H9 (cell line): ENCODE data around the gene NOLC1. TPM values are rescaled to one million over a fixed set of nuclear protein-coding genes. Genes with fewer than 3 reads are reported as not detected.
"Not testable (repeated sequence)": the region's sequence is repeated elsewhere in the genome, so short reads cannot be mapped to it uniquely, and the experiment has no call there.

ENCODE experiments used
- DNase-seq: peaks from one replicate; pipeline ENCODE4 v3.0.0-alpha.2; 2017
- H2AFZ ChIP-seq: one replicate; pipeline ENCODE4 v1.6.1; 2013; ENCODE audit warnings: mild to moderate bottlenecking, low read length, control low read depth, moderate library complexity
- H2AK5ac ChIP-seq: 2 replicates; pipeline ENCODE4 v1.6.1; 2013; ENCODE audit warnings: low read length, control low read depth, mixed read lengths; ENCODE audit not compliant: insufficient read length
- H2BK120ac ChIP-seq: one replicate; pipeline ENCODE4 v1.6.1; 2013; ENCODE audit warnings: low read depth, mild to moderate bottlenecking, low read length, control low read depth, inconsistent platforms; ENCODE audit not compliant: poor library complexity, severe bottlenecking
- H2BK12ac ChIP-seq: 2 replicates; pipeline ENCODE4 v1.6.1; 2013; ENCODE audit warnings: low read length, control low read depth, mixed read lengths, low read depth; ENCODE audit not compliant: insufficient read length
- H2BK15ac ChIP-seq: 2 replicates; pipeline ENCODE4 v1.6.1; 2013; ENCODE audit warnings: low read depth, low read length, control low read depth
- H2BK20ac ChIP-seq: one replicate; pipeline ENCODE4 v1.6.1; 2013; ENCODE audit warnings: low read depth, mild to moderate bottlenecking, low read length, control low read depth, inconsistent platforms; ENCODE audit not compliant: poor library complexity, severe bottlenecking
- H2BK5ac ChIP-seq: 2 replicates; pipeline ENCODE4 v1.6.1; 2013; ENCODE audit warnings: low read length, control low read depth, mixed read lengths; ENCODE audit not compliant: insufficient read length
- H3K14ac ChIP-seq: 2 replicates; pipeline ENCODE4 v1.6.1; 2013; ENCODE audit warnings: low read length, control low read depth; ENCODE audit not compliant: insufficient read depth
- H3K18ac ChIP-seq: 2 replicates; pipeline ENCODE4 v1.6.1; 2013; ENCODE audit warnings: low read depth, mild to moderate bottlenecking, mixed read lengths, low read length, control low read depth; ENCODE audit not compliant: insufficient read length
- H3K23ac ChIP-seq: 2 replicates; pipeline ENCODE4 v1.6.1; 2013; ENCODE audit warnings: low read length, control low read depth, mixed read lengths, low read depth; ENCODE audit not compliant: insufficient read length
- H3K23me2 ChIP-seq: 2 replicates; pipeline ENCODE4 v1.6.1; 2013; ENCODE audit warnings: low read depth, mild to moderate bottlenecking, mixed read lengths, low read length, control low read depth; ENCODE audit not compliant: insufficient read length, poor library complexity, severe bottlenecking
- H3K27ac ChIP-seq: 2 replicates; pipeline ENCODE4 v1.5.1; 2013; ENCODE audit warnings: low read length, control low read depth, mixed read lengths, low read depth; ENCODE audit not compliant: insufficient read length
- H3K27me3 ChIP-seq: 2 replicates; pipeline ENCODE4 v1.6.1; 2013; ENCODE audit warnings: low read length, control low read depth, inconsistent platforms; ENCODE audit not compliant: insufficient read depth
- H3K4ac ChIP-seq: 2 replicates; pipeline ENCODE4 v1.6.1; 2013; ENCODE audit warnings: low read depth, mild to moderate bottlenecking, control low read depth, inconsistent platforms, low read length, moderate library complexity
- H3K4me1 ChIP-seq: 2 replicates; pipeline ENCODE4 v1.6.1; 2013; ENCODE audit warnings: low read length, control low read depth, inconsistent platforms; ENCODE audit not compliant: insufficient read depth
- H3K4me2 ChIP-seq: 2 replicates; pipeline ENCODE4 v1.6.1; 2013; ENCODE audit warnings: low read length, control low read depth, mixed read lengths; ENCODE audit not compliant: insufficient read length, insufficient read depth
- H3K56ac ChIP-seq: 2 replicates; pipeline ENCODE4 v1.6.1; 2013; ENCODE audit warnings: low read depth, mild to moderate bottlenecking, mixed read lengths, low read length, control low read depth; ENCODE audit not compliant: insufficient read length
- H3K79me1 ChIP-seq: 2 replicates; pipeline ENCODE4 v1.6.1; 2013; ENCODE audit warnings: low read depth, mild to moderate bottlenecking, moderate library complexity, low read length, control low read depth, inconsistent platforms; ENCODE audit not compliant: insufficient read depth, poor library complexity, severe bottlenecking
- H3K79me2 ChIP-seq: 2 replicates; pipeline ENCODE4 v1.6.1; 2013; ENCODE audit warnings: low read length, control low read depth, inconsistent platforms; ENCODE audit not compliant: insufficient read depth
- H3K9ac ChIP-seq: 2 replicates; pipeline ENCODE4 v1.6.1; 2013; ENCODE audit warnings: low read length, control low read depth, mixed read lengths; ENCODE audit not compliant: insufficient read length; ENCODE audit errors: extremely low read depth
- H3K9me3 ChIP-seq: one replicate; pipeline ENCODE4 v1.6.1; 2013; ENCODE audit warnings: low read depth, low read length, inconsistent platforms; ENCODE audit not compliant: control insufficient read depth
- H3T11ph ChIP-seq: one replicate; pipeline ENCODE4 v1.6.1; 2013; ENCODE audit warnings: mild to moderate bottlenecking, low read length, control low read depth, inconsistent platforms
- H4K20me1 ChIP-seq: one replicate; pipeline ENCODE4 v1.6.1; 2013; ENCODE audit not compliant: control insufficient read depth, insufficient read length, insufficient read depth
- H4K5ac ChIP-seq: 2 replicates; pipeline ENCODE4 v1.6.1; 2013; ENCODE audit warnings: low read depth, mild to moderate bottlenecking, mixed read lengths, low read length, control low read depth; ENCODE audit not compliant: insufficient read length
- H4K8ac ChIP-seq: replicated peaks from 2 replicates; pipeline ENCODE4 v1.6.1; 2013; ENCODE audit warnings: low read length, control low read depth, mixed read lengths, low read depth; ENCODE audit not compliant: insufficient read length
- H4K91ac ChIP-seq: 2 replicates; pipeline ENCODE4 v1.6.1; 2013; ENCODE audit warnings: low read depth, mild to moderate bottlenecking, moderate library complexity, mixed read lengths, low read length, control low read depth; ENCODE audit not compliant: insufficient read length
- H3K27ac Mint-ChIP-seq, 3 experiments: 2 replicates in 2 of 3; 3 replicates in 1 of 3; pipeline ENCODE4 v1.8.0; 2020 to 2021; ENCODE audit warnings: mixed read lengths in 3 of 3, mild to moderate bottlenecking in 1 of 3, moderate library complexity in 1 of 3
- H3K27me3 Mint-ChIP-seq: 2 replicates; pipeline ENCODE4 v1.8.0; 2021; ENCODE audit warnings: low read depth, mild to moderate bottlenecking, moderate library complexity, mixed read lengths
- H3K36me3 Mint-ChIP-seq, 3 experiments: 2 replicates in 2 of 3; 3 replicates in 1 of 3; pipeline ENCODE4 v1.8.0; 2020 to 2021; ENCODE audit warnings: low read depth in 3 of 3, mixed read lengths in 3 of 3; ENCODE audit not compliant: insufficient read depth in 1 of 3
- H3K4me1 Mint-ChIP-seq, 2 experiments: 2 replicates each; pipeline ENCODE4 v1.8.0; 2020; ENCODE audit warnings: mixed read lengths in 2 of 2
- H3K4me3 Mint-ChIP-seq, 2 experiments: 2 replicates in 1 of 2; 3 replicates in 1 of 2; pipeline ENCODE4 v1.8.0; 2020 to 2021; ENCODE audit warnings: mild to moderate bottlenecking in 2 of 2, mixed read lengths in 2 of 2, moderate library complexity in 1 of 2
- H3K9me3 Mint-ChIP-seq, 2 experiments: 2 replicates in 1 of 2; 3 replicates in 1 of 2; pipeline ENCODE4 v1.8.0; 2020; ENCODE audit warnings: mild to moderate bottlenecking in 2 of 2, mixed read lengths in 2 of 2, moderate library complexity in 1 of 2
- WGBS: extraction: QIAGEN DNeasy Blood & Tissue Kit; methylation state at CpG from one replicate; pipeline ENCODE4 v1.1.7; 2013; ENCODE audit warnings: missing lambda C conversion rate, low lambda C conversion rate, mixed read lengths; ENCODE audit not compliant: insufficient read length; ENCODE audit errors: extremely low coverage; 5-methylcytosine and 5-hydroxymethylcytosine counted together
- total RNA-seq: library from RNA; stranded (reverse); gene quantifications from 2 replicates; pipeline ENCODE4 v1.2.1, GENCODE V29; 2021
- TF ChIP-seq, protein P1 (sequence below): fragments of 200-600 bp; sonication (generic); conservative IDR thresholded peaks from 3 replicates; pipeline ENCODE4 v1.8.0; 2021; ENCODE audit warnings: antibody characterized with exemption, mild to moderate bottlenecking

The NOLC1 gene
- total RNA-seq, 1 experiment from 2014 or later = 171 TPM

- no peak overlapping the region for H2AK5ac ChIP-seq
- H2BK15ac ChIP-seq = no peak overlapping the region
- H3K4me1 ChIP-seq = no peaks in the 10 kb centered on the region
- H3K23me2 ChIP-seq = no peaks in the 10 kb centered on the region
- H3K27me3 Mint-ChIP-seq = peaks cover 40% of the 10 kb centered on the region
- H3K14ac ChIP-seq = no peak overlapping the region; the same call in 1 of the 2 replicates
- no peak overlapping the region for H4K8ac ChIP-seq
- no peak overlapping the region for H2BK12ac ChIP-seq
- H3K4me2 ChIP-seq = no peak overlapping the region
- H3K4me1 Mint-ChIP-seq = no peaks in the 10 kb centered on the region
- no peak overlapping the region for H2BK120ac ChIP-seq
- H3K23ac ChIP-seq = no peak overlapping the region
- H3K27ac ChIP-seq = no peak overlapping the region
- peaks cover 0 to 20% (median 6%) of the 10 kb centered on the region in 3 experiments; a peak in 4 of 7 replicates for H3K36me3 Mint-ChIP-seq
- DNase-seq = no peak
- no peak overlapping the region for H3T11ph ChIP-seq
- H3K79me2 ChIP-seq = no peaks in the 10 kb centered on the region
- no peak overlapping the region for H3K4me3 Mint-ChIP-seq
- H3K27ac Mint-ChIP-seq = no peak overlapping the region; a peak in 1 of 7 replicates
- no peak overlapping the region for H4K5ac ChIP-seq
- no peak overlapping the region for H2BK20ac ChIP-seq
- H3K27me3 ChIP-seq = no peaks in the 10 kb centered on the region
- H3K9me3 Mint-ChIP-seq = peaks cover 57 to 78% of the 10 kb centered on the region in 2 experiments
- TF ChIP-seq, protein P1, sequence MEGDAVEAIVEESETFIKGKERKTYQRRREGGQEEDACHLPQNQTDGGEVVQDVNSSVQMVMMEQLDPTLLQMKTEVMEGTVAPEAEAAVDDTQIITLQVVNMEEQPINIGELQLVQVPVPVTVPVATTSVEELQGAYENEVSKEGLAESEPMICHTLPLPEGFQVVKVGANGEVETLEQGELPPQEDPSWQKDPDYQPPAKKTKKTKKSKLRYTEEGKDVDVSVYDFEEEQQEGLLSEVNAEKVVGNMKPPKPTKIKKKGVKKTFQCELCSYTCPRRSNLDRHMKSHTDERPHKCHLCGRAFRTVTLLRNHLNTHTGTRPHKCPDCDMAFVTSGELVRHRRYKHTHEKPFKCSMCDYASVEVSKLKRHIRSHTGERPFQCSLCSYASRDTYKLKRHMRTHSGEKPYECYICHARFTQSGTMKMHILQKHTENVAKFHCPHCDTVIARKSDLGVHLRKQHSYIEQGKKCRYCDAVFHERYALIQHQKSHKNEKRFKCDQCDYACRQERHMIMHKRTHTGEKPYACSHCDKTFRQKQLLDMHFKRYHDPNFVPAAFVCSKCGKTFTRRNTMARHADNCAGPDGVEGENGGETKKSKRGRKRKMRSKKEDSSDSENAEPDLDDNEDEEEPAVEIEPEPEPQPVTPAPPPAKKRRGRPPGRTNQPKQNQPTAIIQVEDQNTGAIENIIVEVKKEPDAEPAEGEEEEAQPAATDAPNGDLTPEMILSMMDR = no peak
- H2AFZ ChIP-seq = no peak overlapping the region
- no peak overlapping the region for H3K56ac ChIP-seq
- H4K20me1 ChIP-seq = no peaks in the 10 kb centered on the region
- WGBS = no CpG with 5 or more reads among the region's 3 CpGs
- peaks cover 25% of the 10 kb centered on the region for H3K9me3 ChIP-seq
- H3K18ac ChIP-seq = no peak overlapping the region
- no peak overlapping the region for H3K4ac ChIP-seq
- no peaks in the 10 kb centered on the region for H3K79me1 ChIP-seq
- H3K9ac ChIP-seq = no peak overlapping the region
- no peak overlapping the region for H2BK5ac ChIP-seq
- no peak overlapping the region for H4K91ac ChIP-seq
Measured at GRCh38 chr10:102188298-102188940, 36.2 kb downstream of the NOLC1 start.

- H2BK120ac ChIP-seq, H3K4ac ChIP-seq, H3K4me1 Mint-ChIP-seq, H4K20me1 ChIP-seq, H2BK15ac ChIP-seq, H3T11ph ChIP-seq, H4K5ac ChIP-seq, H4K8ac ChIP-seq, H3K23me2 ChIP-seq, H3K27ac ChIP-seq, H3K4me2 ChIP-seq, H4K91ac ChIP-seq, H2BK5ac ChIP-seq, H3K79me2 ChIP-seq, DNase-seq, H2BK12ac ChIP-seq, H3K4me3 Mint-ChIP-seq, H3K23ac ChIP-seq, H3K9ac ChIP-seq, H3K79me1 ChIP-seq, H3K14ac ChIP-seq, H2AK5ac ChIP-seq, H3K56ac ChIP-seq, H3K18ac ChIP-seq, H2AFZ ChIP-seq, H3K27ac Mint-ChIP-seq, H3K27me3 ChIP-seq, H3K4me1 ChIP-seq, H2BK20ac ChIP-seq: not testable (repeated sequence)
- H3K9me3 ChIP-seq = peaks cover 25% of the 10 kb centered on the region
- WGBS = no CpG with 5 or more reads among the region's 7 CpGs
- H3K27me3 Mint-ChIP-seq = peaks cover 39% of the 10 kb centered on the region
- H3K9me3 Mint-ChIP-seq = peaks cover 52 to 73% of the 10 kb centered on the region in 2 experiments
- H3K36me3 Mint-ChIP-seq = peaks cover 0 to 19% (median 6%) of the 10 kb centered on the region in 3 experiments; a peak in 4 of 7 replicates
Measured at GRCh38 chr10:102188941-102189898, 37.0 kb downstream of the NOLC1 start.
